Neural cell (in vitro differentiated cells): ENCODE results near the gene DTD2. TPM values are rescaled to one million over a fixed set of nuclear protein-coding genes. Genes with fewer than 3 reads are reported as not detected.
"Not testable (repeated sequence)": the region's sequence is repeated elsewhere in the genome, so short reads cannot be mapped to it uniquely, and the experiment has no call there.

Experiments
- H2AFZ ChIP-seq: fragments of 200-600, 300-800 bp; sonication (generic), shearing (Covaris generic); 2 replicates; pipeline ENCODE4 v1.6.0; 2014; ENCODE audit warnings: low read depth, mild to moderate bottlenecking, antibody characterized with exemption, low read length, moderate library complexity
- H3F3A ChIP-seq: fragments of 200-600 bp; shearing (Covaris generic); 2 replicates; pipeline ENCODE4 v1.6.1; 2016; ENCODE audit warnings: mild to moderate bottlenecking, moderate library complexity, mixed read lengths, antibody characterized with exemption, low read length; ENCODE audit not compliant: insufficient read depth, poor library complexity, severe bottlenecking
- H3K27ac ChIP-seq: fragments of 200-600, 300-800 bp; sonication (generic), shearing (Covaris generic); 2 replicates; pipeline ENCODE4 v1.5.1; 2014; ENCODE audit warnings: mild to moderate bottlenecking, low read length, moderate library complexity
- H3K27me3 ChIP-seq: fragments of 300-800, 200-600 bp; sonication (generic), shearing (Covaris generic); 2 replicates; pipeline ENCODE4 v1.6.0; 2014; ENCODE audit warnings: mild to moderate bottlenecking, low read depth, low read length, moderate library complexity; ENCODE audit not compliant: insufficient read depth
- H3K36me3 ChIP-seq: fragments of 300-800, 200-600 bp; sonication (generic), shearing (Covaris generic); 2 replicates; pipeline ENCODE4 v1.5.1; 2014; ENCODE audit warnings: mild to moderate bottlenecking, antibody characterized with exemption, low read length, moderate library complexity; ENCODE audit not compliant: insufficient read depth
- H3K4me2 ChIP-seq: fragments of 300-800, 200-600 bp; sonication (generic), shearing (Covaris generic); 2 replicates; pipeline ENCODE4 v1.6.0; 2014; ENCODE audit warnings: mild to moderate bottlenecking, low read length
- H3K4me3 ChIP-seq: fragments of 300-800, 200-600 bp; sonication (generic), shearing (Covaris generic); 2 replicates; pipeline ENCODE4 v1.5.1; 2014; ENCODE audit warnings: mild to moderate bottlenecking, low read length, moderate library complexity
- H3K79me2 ChIP-seq: fragments of 200-600 bp; shearing (Covaris generic); replicated peaks from 2 replicates; pipeline ENCODE4 v1.6.0; 2014; ENCODE audit warnings: mild to moderate bottlenecking, low read length, moderate library complexity; ENCODE audit not compliant: insufficient read depth
- H3K9ac ChIP-seq: fragments of 300-800, 200-600 bp; sonication (generic), shearing (Covaris generic); 2 replicates; pipeline ENCODE4 v1.6.1; 2016; ENCODE audit warnings: mild to moderate bottlenecking, low read length, mixed read lengths
- H3K9me2 ChIP-seq: fragments of 200-600 bp; shearing (Covaris generic); 2 replicates; pipeline ENCODE4 v1.6.1; 2016; ENCODE audit warnings: mild to moderate bottlenecking, low read length, mixed read lengths; ENCODE audit not compliant: insufficient read depth
- H3K9me3 ChIP-seq: fragments of 200-600, 300-800 bp; sonication (generic), shearing (Covaris generic); 2 replicates; pipeline ENCODE4 v1.6.1; 2016; ENCODE audit warnings: mild to moderate bottlenecking, mixed run types, low read length, moderate library complexity, mixed read lengths
- H4K20me1 ChIP-seq: fragments of 200-600 bp; shearing (Covaris generic); 2 replicates; pipeline ENCODE4 v1.6.1; 2016; ENCODE audit warnings: mild to moderate bottlenecking, mixed run types; ENCODE audit not compliant: insufficient read depth
- EP300 ChIP-seq: fragments of 450-650 bp; conservative IDR thresholded peaks from 2 replicates; pipeline ENCODE4 v1.6.1; 2014; ENCODE audit warnings: antibody characterized with exemption, mild to moderate bottlenecking, moderate library complexity; ENCODE audit not compliant: poor library complexity, severe bottlenecking
- EZH2 ChIP-seq: fragments of 200-600, 300-800 bp; shearing (Covaris generic), sonication (generic); IDR thresholded peaks from 2 replicates; pipeline ENCODE4 v1.6.1; 2014; ENCODE audit warnings: antibody characterized with exemption, low read length, borderline replicate concordance, mild to moderate bottlenecking; ENCODE audit not compliant: insufficient read depth, poor library complexity, severe bottlenecking
- MXI1 ChIP-seq: fragments of 450-650 bp; conservative IDR thresholded peaks from 2 replicates; pipeline ENCODE4 v1.6.1; 2014; ENCODE audit warnings: antibody characterized with exemption, mild to moderate bottlenecking; ENCODE audit not compliant: poor library complexity, severe bottlenecking
- POLR2AphosphoS5 ChIP-seq: IDR thresholded peaks from 2 replicates; pipeline ENCODE4 v1.6.1; 2012
- RAD21 ChIP-seq: fragments of 450-650 bp; conservative IDR thresholded peaks from 2 replicates; pipeline ENCODE4 v1.6.1; 2014; ENCODE audit warnings: antibody characterized with exemption, mild to moderate bottlenecking, moderate library complexity
- SMC3 ChIP-seq: fragments of 450-650 bp; conservative IDR thresholded peaks from 2 replicates; pipeline ENCODE4 v1.6.1; 2014; ENCODE audit warnings: antibody characterized with exemption, mild to moderate bottlenecking, moderate library complexity; ENCODE audit not compliant: poor library complexity
- TAF1 ChIP-seq: IDR thresholded peaks from 2 replicates; pipeline ENCODE4 v1.6.1; 2012; ENCODE audit warnings: low read depth
- polyA plus RNA-seq: library from polyadenylated mRNA; depleted of rRNA; stranded (reverse); fragments of >200 nt; gene quantifications from 2 replicates; pipeline ENCODE4 v1.2.3, GENCODE V29; 2014
- TF ChIP-seq, protein P1 (sequence below): IDR thresholded peaks from 2 replicates; pipeline ENCODE4 v1.6.1; 2012; ENCODE audit warnings: borderline replicate concordance
- TF ChIP-seq, protein P2 (sequence below): fragments of 450-650 bp; IDR thresholded peaks from 2 replicates; pipeline ENCODE4 v1.5.1; 2014; ENCODE audit warnings: antibody characterized with exemption, mild to moderate bottlenecking, moderate library complexity; ENCODE audit not compliant: poor library complexity, severe bottlenecking

Gene DTD2
- polyA plus RNA-seq, 1 donor from 2014 or later = 38.8 TPM

DNA sequence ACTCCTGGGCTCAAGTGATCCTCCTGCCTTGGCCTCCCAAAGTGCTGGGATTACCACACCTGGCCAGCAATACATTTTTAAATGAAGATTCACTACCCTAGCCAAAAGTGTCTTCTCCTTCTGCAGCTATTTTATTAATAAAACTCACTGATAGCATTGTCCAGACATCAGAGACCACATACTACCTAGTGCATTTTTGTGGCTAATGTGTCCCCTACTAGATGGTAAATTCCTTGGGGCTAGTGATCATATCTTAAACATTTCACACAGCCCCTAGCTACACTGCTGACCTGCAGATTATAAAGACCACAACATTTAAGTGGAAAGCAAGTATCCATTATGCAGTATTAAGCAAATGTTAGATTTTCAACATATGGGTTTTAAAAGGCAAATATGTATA lies 17.0 kb downstream of the DTD2 start:
- no peak overlapping the region for H3K9ac ChIP-seq
- no peaks in the 10 kb centered on the region for H3K9me2 ChIP-seq
- no peaks in the 10 kb centered on the region for H3K79me2 ChIP-seq
- TF ChIP-seq MXI1 = no peak
- TF ChIP-seq RAD21 = no peak
- no peak for TF ChIP-seq SMC3
- TF ChIP-seq, protein P1, sequence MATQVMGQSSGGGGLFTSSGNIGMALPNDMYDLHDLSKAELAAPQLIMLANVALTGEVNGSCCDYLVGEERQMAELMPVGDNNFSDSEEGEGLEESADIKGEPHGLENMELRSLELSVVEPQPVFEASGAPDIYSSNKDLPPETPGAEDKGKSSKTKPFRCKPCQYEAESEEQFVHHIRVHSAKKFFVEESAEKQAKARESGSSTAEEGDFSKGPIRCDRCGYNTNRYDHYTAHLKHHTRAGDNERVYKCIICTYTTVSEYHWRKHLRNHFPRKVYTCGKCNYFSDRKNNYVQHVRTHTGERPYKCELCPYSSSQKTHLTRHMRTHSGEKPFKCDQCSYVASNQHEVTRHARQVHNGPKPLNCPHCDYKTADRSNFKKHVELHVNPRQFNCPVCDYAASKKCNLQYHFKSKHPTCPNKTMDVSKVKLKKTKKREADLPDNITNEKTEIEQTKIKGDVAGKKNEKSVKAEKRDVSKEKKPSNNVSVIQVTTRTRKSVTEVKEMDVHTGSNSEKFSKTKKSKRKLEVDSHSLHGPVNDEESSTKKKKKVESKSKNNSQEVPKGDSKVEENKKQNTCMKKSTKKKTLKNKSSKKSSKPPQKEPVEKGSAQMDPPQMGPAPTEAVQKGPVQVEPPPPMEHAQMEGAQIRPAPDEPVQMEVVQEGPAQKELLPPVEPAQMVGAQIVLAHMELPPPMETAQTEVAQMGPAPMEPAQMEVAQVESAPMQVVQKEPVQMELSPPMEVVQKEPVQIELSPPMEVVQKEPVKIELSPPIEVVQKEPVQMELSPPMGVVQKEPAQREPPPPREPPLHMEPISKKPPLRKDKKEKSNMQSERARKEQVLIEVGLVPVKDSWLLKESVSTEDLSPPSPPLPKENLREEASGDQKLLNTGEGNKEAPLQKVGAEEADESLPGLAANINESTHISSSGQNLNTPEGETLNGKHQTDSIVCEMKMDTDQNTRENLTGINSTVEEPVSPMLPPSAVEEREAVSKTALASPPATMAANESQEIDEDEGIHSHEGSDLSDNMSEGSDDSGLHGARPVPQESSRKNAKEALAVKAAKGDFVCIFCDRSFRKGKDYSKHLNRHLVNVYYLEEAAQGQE = no peak
- TF ChIP-seq, protein P2, sequence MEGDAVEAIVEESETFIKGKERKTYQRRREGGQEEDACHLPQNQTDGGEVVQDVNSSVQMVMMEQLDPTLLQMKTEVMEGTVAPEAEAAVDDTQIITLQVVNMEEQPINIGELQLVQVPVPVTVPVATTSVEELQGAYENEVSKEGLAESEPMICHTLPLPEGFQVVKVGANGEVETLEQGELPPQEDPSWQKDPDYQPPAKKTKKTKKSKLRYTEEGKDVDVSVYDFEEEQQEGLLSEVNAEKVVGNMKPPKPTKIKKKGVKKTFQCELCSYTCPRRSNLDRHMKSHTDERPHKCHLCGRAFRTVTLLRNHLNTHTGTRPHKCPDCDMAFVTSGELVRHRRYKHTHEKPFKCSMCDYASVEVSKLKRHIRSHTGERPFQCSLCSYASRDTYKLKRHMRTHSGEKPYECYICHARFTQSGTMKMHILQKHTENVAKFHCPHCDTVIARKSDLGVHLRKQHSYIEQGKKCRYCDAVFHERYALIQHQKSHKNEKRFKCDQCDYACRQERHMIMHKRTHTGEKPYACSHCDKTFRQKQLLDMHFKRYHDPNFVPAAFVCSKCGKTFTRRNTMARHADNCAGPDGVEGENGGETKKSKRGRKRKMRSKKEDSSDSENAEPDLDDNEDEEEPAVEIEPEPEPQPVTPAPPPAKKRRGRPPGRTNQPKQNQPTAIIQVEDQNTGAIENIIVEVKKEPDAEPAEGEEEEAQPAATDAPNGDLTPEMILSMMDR = no peak
- TF ChIP-seq EZH2 = no peak
- no peaks in the 10 kb centered on the region for H3K36me3 ChIP-seq
- no peaks in the 10 kb centered on the region for H3F3A ChIP-seq
- H3K4me3 ChIP-seq = no peak overlapping the region
- no peak overlapping the region for H2AFZ ChIP-seq
- no peak overlapping the region for H3K4me2 ChIP-seq
- H4K20me1 ChIP-seq = no peaks in the 10 kb centered on the region
- no peak overlapping the region for H3K27ac ChIP-seq
- H3K9me3 ChIP-seq = no peaks in the 10 kb centered on the region
- no peaks in the 10 kb centered on the region for H3K27me3 ChIP-seq

DNA sequence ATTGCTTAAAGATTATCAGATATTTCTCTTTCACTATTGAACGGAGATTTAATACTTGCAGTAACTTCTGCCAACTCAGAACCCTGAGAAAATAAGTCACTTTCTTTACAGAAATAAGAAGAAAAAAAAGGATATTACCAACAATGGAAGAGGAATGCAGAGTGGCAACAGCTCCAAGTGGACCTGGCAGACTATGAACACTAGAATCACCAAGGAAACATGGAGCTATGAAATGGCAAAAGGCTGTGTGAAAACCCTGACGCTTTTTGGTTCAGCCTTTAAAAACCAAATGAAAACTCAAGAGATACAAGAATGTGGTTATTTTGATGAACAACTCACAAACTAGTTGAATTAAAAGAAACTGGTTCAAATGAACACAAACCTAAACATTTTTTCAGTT lies 17.7 kb downstream of the DTD2 start:
- Histone ChIP-seq H2AFZ (no peak overlapping the region), H3K36me3 (no peaks in the 10 kb centered on the region), H3K79me2 (no peaks in the 10 kb centered on the region), H3K4me3 (no peak overlapping the region), H3F3A (no peaks in the 10 kb centered on the region), H4K20me1 (no peaks in the 10 kb centered on the region), H3K27me3 (no peaks in the 10 kb centered on the region), H3K27ac (no peak overlapping the region), H3K4me2 (no peak overlapping the region), H3K9me3 (no peaks in the 10 kb centered on the region), H3K9ac (no peak overlapping the region), H3K9me2 (no peaks in the 10 kb centered on the region)
- TF ChIP-seq SMC3 (no peak), RAD21 (no peak), EP300 (no peak), EZH2 (no peak), POLR2AphosphoS5 (no peak), TAF1 (no peak), MXI1 (no peak)
- TF ChIP-seq, protein P2 = no peak
- TF ChIP-seq, protein P1 = no peak

DNA sequence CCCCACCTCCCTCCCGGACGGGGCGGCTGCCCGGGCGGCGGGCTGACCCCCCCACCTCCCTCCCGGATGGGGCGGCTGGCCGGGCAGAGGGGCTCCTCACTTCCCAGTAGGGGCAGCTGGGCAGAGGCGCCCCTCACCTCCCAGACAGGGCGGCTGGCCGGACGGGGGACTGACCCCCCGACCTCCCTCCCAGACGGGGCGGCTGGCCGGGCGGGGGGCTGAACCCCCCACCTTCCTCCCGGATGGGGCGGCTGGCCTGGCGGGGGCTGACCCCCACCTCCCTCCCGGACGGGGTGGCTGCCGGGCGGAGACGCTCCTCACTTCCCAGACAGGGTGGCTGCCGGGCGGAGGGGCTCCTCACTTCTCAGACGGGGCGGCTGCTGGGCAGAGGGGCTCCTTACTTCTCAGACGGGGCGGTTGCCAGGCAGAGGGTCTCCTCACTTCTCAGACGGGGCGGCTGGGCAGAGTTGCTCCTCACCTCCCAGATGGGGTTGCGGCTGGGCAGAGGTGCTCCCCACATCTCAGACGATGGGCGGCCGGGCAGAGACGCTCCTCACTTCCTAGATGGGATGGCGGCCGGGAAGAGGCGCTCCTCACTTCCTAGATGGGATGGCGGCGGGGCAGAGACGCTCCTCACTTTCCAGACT lies 20.1 kb downstream of the DTD2 start:
- not testable (repeated sequence) for H3K27ac ChIP-seq, H3K9me3 ChIP-seq, H4K20me1 ChIP-seq, H3K79me2 ChIP-seq, H3K9me2 ChIP-seq, H3K4me2 ChIP-seq, H3K4me3 ChIP-seq, H2AFZ ChIP-seq, H3K36me3 ChIP-seq, H3F3A ChIP-seq, H3K27me3 ChIP-seq, H3K9ac ChIP-seq
